IMR-90 (cell line): ENCODE results near the gene ACAD10.

ENCODE experiments used
- BHLHE40 ChIP-seq: fragments of 150-350 bp; IDR thresholded peaks from 2 replicates; pipeline ENCODE4 v1.6.1; 2016; ENCODE audit warnings: mild to moderate bottlenecking, low read depth, low read length
- FOS ChIP-seq: fragments of 150-350 bp; IDR thresholded peaks from 2 replicates; pipeline ENCODE4 v1.6.1; 2016; ENCODE audit warnings: low read depth, low read length
- MAFK ChIP-seq: IDR thresholded peaks from 2 replicates; pipeline ENCODE4 v1.6.1; 2012; ENCODE audit warnings: low read depth, low read length, improper control_type of control experiment
- MXI1 ChIP-seq: IDR thresholded peaks from 2 replicates; pipeline ENCODE4 v1.6.1; 2012; ENCODE audit warnings: low read depth, mild to moderate bottlenecking, low read length, moderate library complexity, borderline replicate concordance
- NFE2L2 ChIP-seq: fragments of 150-350 bp; IDR thresholded peaks from 2 replicates; pipeline ENCODE4 v1.6.1; 2016; ENCODE audit warnings: low read depth, mild to moderate bottlenecking, low read length
- POLR2A ChIP-seq: IDR thresholded peaks from 2 replicates; pipeline ENCODE4 v1.6.1; 2012; ENCODE audit warnings: mild to moderate bottlenecking, low read depth, low read length
- RAD21 ChIP-seq: IDR thresholded peaks from 2 replicates; pipeline ENCODE4 v1.6.1; 2012; ENCODE audit warnings: low read length, improper control_type of control experiment
- RCOR1 ChIP-seq: IDR thresholded peaks from 2 replicates; pipeline ENCODE4 v1.6.1; 2012; ENCODE audit warnings: mild to moderate bottlenecking, low read length, improper control_type of control experiment; ENCODE audit not compliant: insufficient replicate concordance
- SMC3 ChIP-seq: fragments of 150-350 bp; IDR thresholded peaks from 2 replicates; pipeline ENCODE4 v1.6.1; 2016; ENCODE audit warnings: low read depth, mild to moderate bottlenecking, antibody characterized with exemption, low read length, moderate library complexity
- TF ChIP-seq, protein P1 (sequence below): conservative IDR thresholded peaks from 2 replicates; pipeline ENCODE4 v1.5.1; 2012; ENCODE audit warnings: mild to moderate bottlenecking, low read depth, low read length, improper control_type of control experiment
- TF ChIP-seq, protein P2 (sequence below): fragments of 150-350 bp; IDR thresholded peaks from 2 replicates; pipeline ENCODE4 v1.6.1; 2017; ENCODE audit warnings: mild to moderate bottlenecking, antibody characterized with exemption, low read length, low read depth

DNA sequence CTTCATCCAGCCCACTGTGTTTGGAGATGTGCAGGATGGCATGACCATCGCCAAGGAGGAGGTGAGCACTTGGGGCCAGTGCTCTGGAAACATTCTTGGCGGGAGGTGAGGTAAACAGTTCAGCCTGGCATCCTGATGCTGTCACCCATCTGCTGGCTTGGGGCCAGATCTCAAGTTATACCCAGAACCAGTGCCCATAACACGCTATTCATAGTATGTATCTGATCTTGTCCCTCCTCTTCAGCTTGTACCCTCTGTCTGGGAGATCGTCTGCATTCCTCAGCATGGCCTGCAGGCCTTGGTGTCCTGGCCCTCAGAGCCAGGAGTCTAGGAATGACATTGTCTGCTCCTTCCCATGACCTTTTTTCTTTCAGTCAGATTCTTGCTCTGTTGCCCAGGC lies 112.3 kb downstream of the ACAD10 start:
- TF ChIP-seq POLR2A (no peak), RCOR1 (no peak), RAD21 (no peak), MXI1 (no peak), SMC3 (no peak), NFE2L2 (no peak), FOS (no peak), MAFK (no peak), BHLHE40 (no peak)
- TF ChIP-seq, protein P1, sequence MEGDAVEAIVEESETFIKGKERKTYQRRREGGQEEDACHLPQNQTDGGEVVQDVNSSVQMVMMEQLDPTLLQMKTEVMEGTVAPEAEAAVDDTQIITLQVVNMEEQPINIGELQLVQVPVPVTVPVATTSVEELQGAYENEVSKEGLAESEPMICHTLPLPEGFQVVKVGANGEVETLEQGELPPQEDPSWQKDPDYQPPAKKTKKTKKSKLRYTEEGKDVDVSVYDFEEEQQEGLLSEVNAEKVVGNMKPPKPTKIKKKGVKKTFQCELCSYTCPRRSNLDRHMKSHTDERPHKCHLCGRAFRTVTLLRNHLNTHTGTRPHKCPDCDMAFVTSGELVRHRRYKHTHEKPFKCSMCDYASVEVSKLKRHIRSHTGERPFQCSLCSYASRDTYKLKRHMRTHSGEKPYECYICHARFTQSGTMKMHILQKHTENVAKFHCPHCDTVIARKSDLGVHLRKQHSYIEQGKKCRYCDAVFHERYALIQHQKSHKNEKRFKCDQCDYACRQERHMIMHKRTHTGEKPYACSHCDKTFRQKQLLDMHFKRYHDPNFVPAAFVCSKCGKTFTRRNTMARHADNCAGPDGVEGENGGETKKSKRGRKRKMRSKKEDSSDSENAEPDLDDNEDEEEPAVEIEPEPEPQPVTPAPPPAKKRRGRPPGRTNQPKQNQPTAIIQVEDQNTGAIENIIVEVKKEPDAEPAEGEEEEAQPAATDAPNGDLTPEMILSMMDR = no peak
- TF ChIP-seq, protein P2, sequence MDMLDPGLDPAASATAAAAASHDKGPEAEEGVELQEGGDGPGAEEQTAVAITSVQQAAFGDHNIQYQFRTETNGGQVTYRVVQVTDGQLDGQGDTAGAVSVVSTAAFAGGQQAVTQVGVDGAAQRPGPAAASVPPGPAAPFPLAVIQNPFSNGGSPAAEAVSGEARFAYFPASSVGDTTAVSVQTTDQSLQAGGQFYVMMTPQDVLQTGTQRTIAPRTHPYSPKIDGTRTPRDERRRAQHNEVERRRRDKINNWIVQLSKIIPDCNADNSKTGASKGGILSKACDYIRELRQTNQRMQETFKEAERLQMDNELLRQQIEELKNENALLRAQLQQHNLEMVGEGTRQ = no peak
